Measurements from ENCODE around the gene L1CAM. TPM values are rescaled to one million over a fixed set of nuclear protein-coding genes. Genes with fewer than 3 reads are reported as not detected.
A peak's percentile ranks its signal among the peaks of the same experiment; 100 is the strongest.

The L1CAM gene
- total and polyA plus RNA-seq, 4 donors = 0.19 to 0.83 (median 0.47) TPM

DNA sequence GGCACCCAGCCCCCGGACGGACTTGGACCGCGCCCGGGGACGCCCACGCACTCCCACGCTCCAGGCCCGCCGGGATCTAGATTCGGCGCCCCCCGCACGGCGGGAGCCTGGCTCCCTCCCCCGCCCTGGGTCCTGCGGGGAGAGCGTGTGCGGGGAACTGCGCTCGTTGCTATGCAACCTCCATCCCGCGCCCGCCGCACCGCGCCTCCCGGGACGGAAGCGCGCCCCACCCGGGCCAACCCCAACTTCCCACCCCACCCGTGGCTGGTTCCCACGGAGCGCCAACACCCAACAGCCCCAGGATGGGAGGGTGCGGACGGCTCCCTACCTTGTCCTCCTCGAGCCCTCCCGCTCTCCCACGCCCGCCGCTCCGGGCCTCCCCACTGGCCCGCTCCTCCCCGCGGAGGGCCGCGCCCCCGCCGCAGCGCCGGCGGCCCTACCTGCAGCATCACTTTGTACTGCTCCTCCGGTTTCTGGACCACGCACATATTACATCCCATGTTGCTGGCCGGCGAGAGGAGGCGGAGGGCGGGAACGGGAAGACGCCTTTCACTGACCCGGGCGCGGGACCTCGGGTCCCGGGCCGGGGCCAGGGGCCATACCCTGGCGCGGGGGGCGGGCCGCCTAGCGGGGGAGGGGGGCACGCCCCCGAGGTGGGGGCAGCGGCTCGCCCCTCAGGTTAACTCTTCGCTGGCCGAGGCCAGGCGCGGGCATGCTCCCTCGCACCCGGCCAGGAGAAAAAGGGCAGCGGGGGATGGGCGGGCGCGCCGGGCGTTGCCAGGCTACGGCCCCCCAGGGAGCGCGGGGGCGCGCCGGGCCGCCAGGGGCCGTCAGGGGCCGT is 56.0 kb downstream of the L1CAM start, which contains the start of gene PDZD4:
TSS of gene PDZD4 (minus strand) at position 746 of the 841 bp plus-strand sequence. CDS start at position 500, 246 bp downstream.
- Histone ChIP-seq H3K36me3 (ENCODE audit: control insufficient read depth in 4 of 4, insufficient read depth in 4 of 4, low read length in 4 of 4) (no peaks in the 10 kb centered on the region), H3K4me1 (ENCODE audit: control insufficient read depth in 5 of 5, insufficient read depth in 5 of 5, low read length in 5 of 5) (peaks cover 0 to 9% (median 0%) of the 10 kb centered on the region in 5 donors), H3K9ac (ENCODE audit: insufficient read depth in 1 of 2, low read length in 2 of 2) (no peak within 1 kb of the TSS), H3K27me3 (ENCODE audit: control insufficient read depth in 3 of 3, insufficient read depth in 3 of 3, low read length in 2 of 3) (peaks cover 6 to 18% (median 15%) of the 10 kb centered on the region in 3 donors), H3K27ac (ENCODE audit: low read depth in 1 of 2, low read length in 1 of 2) (no peak within 1 kb of the TSS), H3K9me3 (ENCODE audit: control insufficient read depth in 4 of 4, insufficient read depth in 3 of 4, low read length in 3 of 4) (peaks cover 0 to 32% (median 0%) of the 10 kb centered on the region in 4 donors), H3K4me3 (no peak within 1 kb of the TSS)
- DNase-seq = no peak
- 1 to 20% methylated on average over 15 to 97 of the region's 97 CpGs for WGBS, 2 donors
- TF ChIP-seq, protein P1, sequence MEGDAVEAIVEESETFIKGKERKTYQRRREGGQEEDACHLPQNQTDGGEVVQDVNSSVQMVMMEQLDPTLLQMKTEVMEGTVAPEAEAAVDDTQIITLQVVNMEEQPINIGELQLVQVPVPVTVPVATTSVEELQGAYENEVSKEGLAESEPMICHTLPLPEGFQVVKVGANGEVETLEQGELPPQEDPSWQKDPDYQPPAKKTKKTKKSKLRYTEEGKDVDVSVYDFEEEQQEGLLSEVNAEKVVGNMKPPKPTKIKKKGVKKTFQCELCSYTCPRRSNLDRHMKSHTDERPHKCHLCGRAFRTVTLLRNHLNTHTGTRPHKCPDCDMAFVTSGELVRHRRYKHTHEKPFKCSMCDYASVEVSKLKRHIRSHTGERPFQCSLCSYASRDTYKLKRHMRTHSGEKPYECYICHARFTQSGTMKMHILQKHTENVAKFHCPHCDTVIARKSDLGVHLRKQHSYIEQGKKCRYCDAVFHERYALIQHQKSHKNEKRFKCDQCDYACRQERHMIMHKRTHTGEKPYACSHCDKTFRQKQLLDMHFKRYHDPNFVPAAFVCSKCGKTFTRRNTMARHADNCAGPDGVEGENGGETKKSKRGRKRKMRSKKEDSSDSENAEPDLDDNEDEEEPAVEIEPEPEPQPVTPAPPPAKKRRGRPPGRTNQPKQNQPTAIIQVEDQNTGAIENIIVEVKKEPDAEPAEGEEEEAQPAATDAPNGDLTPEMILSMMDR (IDR thresholded peaks at IDR 0.05; ENCODE audit: control extremely low read depth, extremely low read depth) = no peak
- ATAC-seq (ENCODE audit: insufficient read depth, low FRiP score) = no peak

DNA sequence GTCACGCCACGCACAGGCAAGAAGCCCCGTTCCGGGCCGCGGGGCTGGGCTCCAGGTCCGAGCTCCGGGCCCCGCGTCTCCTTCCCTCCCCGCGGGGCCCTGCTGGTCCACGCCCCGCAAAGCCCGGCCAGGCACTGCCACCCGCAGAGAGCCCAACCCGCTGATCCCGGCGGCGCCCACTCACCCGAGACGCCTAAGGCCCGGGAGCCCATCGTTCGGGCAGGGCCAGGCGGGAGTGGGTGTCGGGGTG is 56.5 kb downstream of the L1CAM start:
- H3K9me3 ChIP-seq (ENCODE audit: control insufficient read depth in 4 of 4, insufficient read depth in 3 of 4, low read length in 3 of 4) = peaks cover 0 to 28% (median 0%) of the 10 kb centered on the region in 4 donors
- WGBS, 2 donors = 0 to 26% methylated on average over 8 to 27 of the region's 27 CpGs
- TF ChIP-seq, protein P1 (IDR thresholded peaks at IDR 0.05; ENCODE audit: control extremely low read depth, extremely low read depth) = no peak
- no peaks in the 10 kb centered on the region for H3K36me3 ChIP-seq (ENCODE audit: control insufficient read depth in 4 of 4, insufficient read depth in 4 of 4, low read length in 4 of 4)
- peaks cover 6 to 18% (median 15%) of the 10 kb centered on the region in 3 donors for H3K27me3 ChIP-seq (ENCODE audit: control insufficient read depth in 3 of 3, insufficient read depth in 3 of 3, low read length in 2 of 3)
- H3K9ac ChIP-seq (ENCODE audit: insufficient read depth in 1 of 2, low read length in 2 of 2) = no peak overlapping the region
- peaks cover 0 to 9% (median 0%) of the 10 kb centered on the region in 5 donors for H3K4me1 ChIP-seq (ENCODE audit: control insufficient read depth in 5 of 5, insufficient read depth in 5 of 5, low read length in 5 of 5)
- ATAC-seq (ENCODE audit: insufficient read depth, low FRiP score) = no peak
- DNase-seq = peak in 1 of 3 donors; percentile 2
- H3K4me3 ChIP-seq = no peak overlapping the region
- no peak overlapping the region for H3K27ac ChIP-seq (ENCODE audit: low read depth in 1 of 2, low read length in 1 of 2)

DNA sequence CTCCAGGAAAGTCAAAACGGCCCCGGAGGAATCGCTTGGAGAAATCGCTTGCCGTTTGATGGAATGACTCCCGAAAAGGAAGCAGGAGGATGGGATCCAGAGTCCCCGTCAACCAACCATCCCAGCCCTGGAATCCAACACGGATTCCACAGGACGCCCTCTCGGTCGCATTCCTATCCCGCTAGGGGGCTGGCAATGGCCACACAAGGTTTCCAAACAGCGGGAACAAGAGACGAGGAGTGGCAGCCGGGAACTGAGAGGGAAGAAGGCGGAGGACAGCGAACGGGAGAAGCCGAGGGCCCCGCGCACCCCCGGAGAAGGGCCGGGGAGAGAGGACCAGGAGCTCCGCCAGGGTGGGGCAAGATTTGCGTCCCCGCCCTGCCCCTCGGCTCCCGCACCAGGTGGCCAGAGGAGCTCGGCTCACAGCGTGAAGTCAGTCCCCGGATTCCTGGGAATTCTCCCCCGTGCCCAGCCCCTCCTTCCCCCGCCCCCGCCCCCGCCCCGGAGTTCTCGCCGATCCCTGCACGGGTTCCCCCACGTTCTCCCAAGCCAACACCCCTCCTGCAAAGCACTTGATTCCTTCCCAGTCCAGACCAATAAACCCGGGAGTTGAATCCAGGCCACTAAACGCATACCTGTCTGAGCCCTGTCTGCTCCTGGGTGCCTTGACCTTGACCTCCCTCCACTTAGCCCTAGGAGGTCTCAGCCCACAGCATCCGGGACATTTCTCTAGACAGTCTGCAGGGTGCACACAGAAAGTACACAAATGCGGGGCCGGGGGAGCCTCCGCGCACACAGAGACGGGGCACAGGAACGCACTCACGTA is 57.0 kb downstream of the L1CAM start:
- no peak for ATAC-seq (ENCODE audit: insufficient read depth, low FRiP score)
- Histone ChIP-seq H3K4me1 (ENCODE audit: control insufficient read depth in 5 of 5, insufficient read depth in 5 of 5, low read length in 5 of 5) (peaks cover 0 to 9% (median 0%) of the 10 kb centered on the region in 5 donors), H3K9me3 (ENCODE audit: control insufficient read depth in 4 of 4, insufficient read depth in 3 of 4, low read length in 3 of 4) (peaks cover 0 to 28% (median 0%) of the 10 kb centered on the region in 4 donors), H3K4me3 (no peak overlapping the region), H3K27me3 (ENCODE audit: control insufficient read depth in 3 of 3, insufficient read depth in 3 of 3, low read length in 2 of 3) (peaks cover 6 to 18% (median 15%) of the 10 kb centered on the region in 3 donors), H3K27ac (ENCODE audit: low read depth in 1 of 2, low read length in 1 of 2) (no peak overlapping the region), H3K9ac (ENCODE audit: insufficient read depth in 1 of 2, low read length in 2 of 2) (no peak overlapping the region), H3K36me3 (ENCODE audit: control insufficient read depth in 4 of 4, insufficient read depth in 4 of 4, low read length in 4 of 4) (no peaks in the 10 kb centered on the region)
- 6 to 26% methylated on average over 27 to 50 of the region's 50 CpGs for WGBS, 2 donors
- TF ChIP-seq, protein P1 (IDR thresholded peaks at IDR 0.05; ENCODE audit: control extremely low read depth, extremely low read depth) = no peak
- peak; percentile 30 to 46 (median 43) for DNase-seq
